Endometrial microvascular endothelial cells (primary cell): ENCODE results near the gene GLP2R. TPM values are rescaled to one million over a fixed set of nuclear protein-coding genes. Genes with fewer than 3 reads are reported as not detected.

Experiments used
- in situ Hi-C: cut with HindIII; loops from 2 replicates; pipeline ENCODE4 v1.10.0; 2017; ENCODE audit warnings: low sequenced_read_pairs, low pct_unique_long_range_greater_than_20kb; ENCODE audit errors: inconsistent ontology term
- total RNA-seq: library from RNA; depleted of rRNA; stranded (reverse); fragments of >200 nt; gene quantifications from one replicate; pipeline ENCODE4 v1.2.3, GENCODE V29; 2015; ENCODE audit errors: inconsistent ontology term

Gene GLP2R
- total RNA-seq, 1 donor from 2014 or later = not detected

GRCh38 chr17:9842057-9842758 is 16.5 kb downstream of the GLP2R start:
- in situ Hi-C loops = no loop called here

- in situ Hi-C loops = no loop called here
Measured at GRCh38 chr17:9843152-9844010, 17.7 kb downstream of the GLP2R start.

- in situ Hi-C loops = no loop called here
Measured at GRCh38 chr17:9844153-9844552, 18.4 kb downstream of the GLP2R start.

- in situ Hi-C loops = no loop called here
Measured at GRCh38 chr17:9845306-9845705, 19.6 kb downstream of the GLP2R start.

- in situ Hi-C loops = no loop called here
Measured at GRCh38 chr17:9850151-9850550, 24.4 kb downstream of the GLP2R start.

- in situ Hi-C loops = no loop called here
Measured at GRCh38 chr17:9854255-9854654, 28.5 kb downstream of the GLP2R start.

- in situ Hi-C loops = no loop called here
Measured at GRCh38 chr17:9855036-9855435, 29.3 kb downstream of the GLP2R start.

- in situ Hi-C loops = no loop called here
Measured at GRCh38 chr17:9859781-9860180, 34.1 kb downstream of the GLP2R start.

GRCh38 chr17:9860851-9861250 is 35.1 kb downstream of the GLP2R start:
- in situ Hi-C loops = no loop called here

GRCh38 chr17:9862220-9862619 is 36.5 kb downstream of the GLP2R start:
- in situ Hi-C loops = no loop called here

GRCh38 chr17:9862949-9863348 is 37.2 kb downstream of the GLP2R start:
- in situ Hi-C loops = no loop called here

GRCh38 chr17:9865586-9865985 is 39.9 kb downstream of the GLP2R start:
- in situ Hi-C loops = no loop called here

- in situ Hi-C loops = no loop called here
Measured at GRCh38 chr17:9868552-9868951, 42.8 kb downstream of the GLP2R start.

GRCh38 chr17:9872852-9873251 is 47.1 kb downstream of the GLP2R start:
- in situ Hi-C loops = no loop called here

GRCh38 chr17:9874722-9875121 is 49.0 kb downstream of the GLP2R start:
- in situ Hi-C loops = no loop called here

- in situ Hi-C loops = no loop called here
Measured at GRCh38 chr17:9875441-9875840, 49.7 kb downstream of the GLP2R start.

GRCh38 chr17:9878356-9878755 is 52.6 kb downstream of the GLP2R start:
- in situ Hi-C loops = no loop called here

GRCh38 chr17:9878786-9879525 is 53.2 kb downstream of the GLP2R start:
- in situ Hi-C loops = no loop called here

- in situ Hi-C loops = no loop called here
Measured at GRCh38 chr17:9880582-9880999, 54.9 kb downstream of the GLP2R start.

GRCh38 chr17:9883451-9883850 is 57.7 kb downstream of the GLP2R start:
- in situ Hi-C loops = no loop called here
